H1 (cell line): ENCODE measurements around the gene VEZT. TPM values are rescaled to one million over a fixed set of nuclear protein-coding genes. Genes with fewer than 3 reads are reported as not detected.

Source experiments
- CTCF ChIA-PET: fragments of 300-600 bp; sonication (Branson Sonifier 250); formaldehyde crosslinking; loops from one replicate; lab custom pipeline; 2021; ENCODE audit not compliant: partially characterized antibody; lab: Charles Lee
- POLR2A ChIA-PET: fragments of 300-600 bp; sonication (Branson Sonifier 250); formaldehyde crosslinking; loops from one replicate; lab custom pipeline; 2021; ENCODE audit warnings: inconsistent platforms; ENCODE audit not compliant: partially characterized antibody; lab: Charles Lee
- DNase-seq, 2 experiments: peaks; one replicate each; pipeline versions ENCODE4 v3.0.0 to v3.0.0-alpha.2; 2010 to 2022; ENCODE audit warnings: low spot score in 2 of 2, low read depth in 1 of 2, mixed read lengths in 1 of 2
- FAIRE-seq: peaks from 2 replicates; lab custom pipeline; 2011; peaks lifted over from hg19 to GRCh38; lab: Jason Lieb, UNC
- H2AFZ ChIP-seq: 2 replicates; pipeline ENCODE4 v1.8.1; 2012; ENCODE audit warnings: low read length, inconsistent platforms
- H2AK5ac ChIP-seq: 2 replicates; pipeline ENCODE4 v1.6.1; 2013; ENCODE audit warnings: low read depth, low read length
- H2BK120ac ChIP-seq: replicated peaks from 2 replicates; pipeline ENCODE3; 2013; ENCODE audit warnings: low read depth, low read length, inconsistent platforms
- H2BK12ac ChIP-seq: 2 replicates; pipeline ENCODE4 v1.6.1; 2013; ENCODE audit warnings: low read depth, low read length
- H2BK15ac ChIP-seq: 2 replicates; pipeline ENCODE4 v1.6.1; 2013; ENCODE audit warnings: low read length
- H2BK20ac ChIP-seq: 2 replicates; pipeline ENCODE4 v1.6.1; 2013; ENCODE audit warnings: low read length
- H2BK5ac ChIP-seq: 2 replicates; pipeline ENCODE4 v1.6.1; 2013; ENCODE audit warnings: low read depth, low read length
- H3K14ac ChIP-seq: 2 replicates; pipeline ENCODE4 v1.6.1; 2013; ENCODE audit warnings: inconsistent platforms; ENCODE audit not compliant: insufficient read length
- H3K18ac ChIP-seq: 2 replicates; pipeline ENCODE4 v1.6.1; 2013; ENCODE audit warnings: low read length; ENCODE audit errors: extremely low read depth
- H3K23ac ChIP-seq: 2 replicates; pipeline ENCODE4 v1.6.1; 2013; ENCODE audit warnings: inconsistent platforms; ENCODE audit not compliant: insufficient read length
- H3K23me2 ChIP-seq: 2 replicates; pipeline ENCODE4 v1.6.1; 2013; ENCODE audit warnings: low read depth, low read length
- H3K27ac ChIP-seq: 2 replicates; pipeline ENCODE4 v1.6.1; 2011; ENCODE audit warnings: low read depth, low read length, inconsistent platforms
- H3K27me3 ChIP-seq, 4 experiments: replicated peaks in 1 of 4; 1 replicate in 1 of 4; 2 replicates in 3 of 4; pipeline versions ENCODE4 v1.6.1 to v1.8.1; 2011 to 2013; ENCODE audit warnings: low read length in 3 of 4, mild to moderate bottlenecking in 3 of 4, inconsistent platforms in 2 of 4, mixed read lengths in 2 of 4, moderate library complexity in 1 of 4; ENCODE audit not compliant: control insufficient read depth in 3 of 4, insufficient read depth in 3 of 4; ENCODE audit errors: extremely low read depth in 1 of 4
- H3K36me3 ChIP-seq, 4 experiments: 2 replicates each; pipeline versions ENCODE4 v1.6.1 to v1.8.1; 2011 to 2013; ENCODE audit warnings: mild to moderate bottlenecking in 4 of 4, low read length in 3 of 4, moderate library complexity in 2 of 4, control low read depth in 1 of 4, inconsistent platforms in 1 of 4; ENCODE audit not compliant: insufficient read depth in 4 of 4, control insufficient read depth in 2 of 4
- H3K4ac ChIP-seq: replicated peaks from 2 replicates; pipeline ENCODE3; 2013; ENCODE audit warnings: low read length, low read depth, mixed read lengths, inconsistent platforms; ENCODE audit not compliant: insufficient read length
- H3K4me1 ChIP-seq, 4 experiments: replicated peaks in 1 of 4; 1 replicate in 1 of 4; 2 replicates in 3 of 4; pipeline versions ENCODE4 v1.6.1 to v1.8.1; 2011 to 2013; ENCODE audit warnings: low read length in 3 of 4, inconsistent platforms in 2 of 4, mixed read lengths in 1 of 4; ENCODE audit not compliant: insufficient read depth in 4 of 4, control insufficient read depth in 3 of 4
- H3K4me2 ChIP-seq, 2 experiments: 2 replicates each; pipeline versions ENCODE4 v1.6.1 to v1.8.1; 2011 to 2013; ENCODE audit warnings: low read depth in 2 of 2, low read length in 2 of 2, control low read depth in 1 of 2, inconsistent platforms in 1 of 2, mild to moderate bottlenecking in 1 of 2; ENCODE audit not compliant: insufficient read depth in 1 of 2
- H3K4me3 ChIP-seq, 4 experiments: fragments of 200-600, 300-600 bp in 1 of 4; sonication (generic), shearing (Covaris generic), sonication (Bioruptor Twin) in 1 of 4; 2 replicates each; pipeline versions ENCODE4 v1.5.1 to v1.8.1; 2011 to 2016; ENCODE audit warnings: low read length in 4 of 4, low read depth in 3 of 4, control low read depth in 2 of 4, inconsistent platforms in 2 of 4, mild to moderate bottlenecking in 2 of 4, mixed read lengths in 1 of 4, moderate library complexity in 1 of 4; ENCODE audit not compliant: insufficient read depth in 2 of 4; ENCODE audit errors: extremely low read depth in 1 of 4
- H3K56ac ChIP-seq: replicated peaks from 2 replicates; pipeline ENCODE3; 2013; ENCODE audit warnings: low read depth, mild to moderate bottlenecking, mixed read lengths, low read length, inconsistent platforms; ENCODE audit not compliant: insufficient read length
- H3K79me1 ChIP-seq: 2 replicates; pipeline ENCODE4 v1.6.1; 2013; ENCODE audit warnings: low read depth, low read length, control low read depth
- H3K79me2 ChIP-seq, 2 experiments: 2 replicates each; pipeline versions ENCODE4 v1.6.1 to v1.8.1; 2012 to 2013; ENCODE audit warnings: low read length in 2 of 2, mild to moderate bottlenecking in 2 of 2, inconsistent platforms in 1 of 2; ENCODE audit not compliant: insufficient read depth in 2 of 2, control insufficient read depth in 1 of 2
- H3K9ac ChIP-seq, 4 experiments: replicated peaks in 1 of 4; 1 replicate in 1 of 4; 2 replicates in 3 of 4; pipeline versions ENCODE4 v1.6.1 to v1.8.1; 2011 to 2013; ENCODE audit warnings: low read depth in 3 of 4, low read length in 3 of 4, control low read depth in 2 of 4, mild to moderate bottlenecking in 2 of 4, moderate library complexity in 2 of 4, inconsistent platforms in 1 of 4; ENCODE audit errors: extremely low read depth in 1 of 4
- H3K9me3 ChIP-seq, 2 experiments: 2 replicates each; pipeline versions ENCODE4 v1.6.1 to v1.8.1; 2012 to 2013; ENCODE audit warnings: mild to moderate bottlenecking in 2 of 2, moderate library complexity in 2 of 2, control low read depth in 1 of 2, inconsistent platforms in 1 of 2, low read depth in 1 of 2, low read length in 1 of 2, mixed read lengths in 1 of 2; ENCODE audit not compliant: insufficient read depth in 2 of 2
- H4K20me1 ChIP-seq, 2 experiments: replicated peaks in 1 of 2; 2 replicates each; pipeline versions ENCODE3 to v1.8.1; 2011 to 2013; ENCODE audit warnings: inconsistent platforms in 2 of 2, low read length in 2 of 2, mild to moderate bottlenecking in 1 of 2; ENCODE audit not compliant: insufficient read depth in 2 of 2, control insufficient read depth in 1 of 2
- H4K5ac ChIP-seq: 2 replicates; pipeline ENCODE4 v1.6.1; 2013; ENCODE audit warnings: low read length, low read depth, mixed read lengths, inconsistent platforms; ENCODE audit not compliant: insufficient read length
- H4K8ac ChIP-seq: 2 replicates; pipeline ENCODE4 v1.8.0; 2013; ENCODE audit warnings: mild to moderate bottlenecking, moderate library complexity, low read length, inconsistent platforms; ENCODE audit not compliant: insufficient read depth; ENCODE audit errors: extremely low read depth
- H4K91ac ChIP-seq: replicated peaks from 2 replicates; pipeline ENCODE3; 2013; ENCODE audit warnings: low read length, mixed read lengths, inconsistent platforms; ENCODE audit not compliant: insufficient read length
- CEBPB ChIP-seq: IDR thresholded peaks from 2 replicates; pipeline ENCODE4 v1.6.1; 2012; ENCODE audit warnings: low read depth, low read length
- CREB1 ChIP-seq: IDR thresholded peaks from 2 replicates; pipeline ENCODE4 v1.6.1; 2012; ENCODE audit warnings: inconsistent platforms
- JUND ChIP-seq: IDR thresholded peaks from 2 replicates; pipeline ENCODE4 v1.6.1; 2011; ENCODE audit warnings: mild to moderate bottlenecking, improper control_type of control experiment, low read length
- MAFK ChIP-seq: IDR thresholded peaks from 2 replicates; pipeline ENCODE4 v1.6.1; 2012; ENCODE audit warnings: low read depth, mild to moderate bottlenecking, improper control_type of control experiment, low read length
- RFX5 ChIP-seq: IDR thresholded peaks from 2 replicates; pipeline ENCODE4 v1.6.1; 2011; ENCODE audit warnings: low read depth, low read length, improper control_type of control experiment, borderline replicate concordance
- SIX5 ChIP-seq: IDR thresholded peaks from 2 replicates; pipeline ENCODE4 v1.6.1; 2011; ENCODE audit warnings: mild to moderate bottlenecking, low read depth, low read length
- SP2 ChIP-seq: IDR thresholded peaks from 2 replicates; pipeline ENCODE4 v1.6.1; 2012; ENCODE audit warnings: mild to moderate bottlenecking, low read length, inconsistent platforms
- TAF7 ChIP-seq: optimal IDR thresholded peaks from 2 replicates; pipeline ENCODE3; 2011; ENCODE audit warnings: low read depth, mild to moderate bottlenecking, inconsistent platforms, low read length, moderate library complexity, borderline replicate concordance
- YY1 ChIP-seq: IDR thresholded peaks from 2 replicates; pipeline ENCODE4 v1.6.1; 2011; ENCODE audit warnings: low read depth, mild to moderate bottlenecking, low read length
- ZNF274 ChIP-seq: IDR thresholded peaks from 2 replicates; pipeline ENCODE4 v1.7.0; 2012; ENCODE audit warnings: low read length, borderline replicate concordance; ENCODE audit errors: extremely low read depth
- WGBS, 2 experiments: shearing (Covaris generic) in 1 of 2; methylation state at CpG; one replicate each; pipeline versions ENCODE4 v1.1.6 to v1.1.7; 2013 to 2015; ENCODE audit warnings: low lambda C conversion rate in 2 of 2, mixed read lengths in 2 of 2, inconsistent platforms in 1 of 2, low coverage in 1 of 2, missing lambda C conversion rate in 1 of 2; ENCODE audit not compliant: insufficient replicate concordance in 2 of 2, insufficient coverage in 1 of 2, insufficient read length in 1 of 2; ENCODE audit errors: extremely low coverage in 1 of 2, missing lambda C conversion rate in 1 of 2; 5-methylcytosine and 5-hydroxymethylcytosine counted together
- polyA plus RNA-seq, 7 experiments: library from polyadenylated mRNA; depleted of rRNA in 3 of 7; stranded (reverse) in 5 of 7; unstranded in 2 of 7; fragments of >200 nt in 5 of 7; fragments of 200-250 nt in 2 of 7; gene quantifications; 1 replicate in 5 of 7; 2 replicates in 1 of 7; 4 replicates in 1 of 7; pipeline versions ENCODE4 v1.2.1 to v1.2.3, GENCODE V29; 2011 to 2013; ENCODE audit warnings: missing spikeins in 2 of 7, mixed read lengths in 2 of 7
- total RNA-seq: library from RNA; stranded (reverse); fragmentation: NEBNext Ultra II Directional; extraction: Animal tissue kit (Norgen Biotek cat#: 25700); gene quantifications from 2 replicates; pipeline ENCODE4 v1.2.1, GENCODE V29; 2021

Gene VEZT
- total and polyA plus RNA-seq, 2 of the 8 experiments (the other 6 are each of a cell fraction or from before 2014, with no cell fraction given) = 44.0 to 56.1 TPM

DNA sequence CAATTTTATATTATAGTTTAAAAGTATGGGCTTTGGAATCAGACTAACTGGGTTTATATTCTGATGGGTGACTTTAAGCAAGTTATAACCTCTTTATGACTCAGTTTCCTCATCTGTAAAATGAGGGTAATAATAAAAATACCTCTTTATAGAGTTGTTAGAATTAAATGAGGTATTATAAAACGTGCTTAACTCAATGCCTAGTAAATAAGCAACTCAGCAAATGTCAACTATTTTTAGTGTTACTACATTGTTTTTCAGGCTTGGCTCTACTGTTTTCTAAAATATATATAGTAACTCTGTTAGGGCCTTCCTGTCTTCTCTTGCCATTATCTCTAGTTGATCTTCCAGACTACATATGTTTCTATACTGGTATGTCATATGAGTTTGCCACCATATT is 20.5 kb downstream of the VEZT start:
- CTCF ChIA-PET = no interaction called here
- Histone ChIP-seq H3K4me2 (no peak overlapping the region), H3K36me3 (peaks cover 0 to 14% (median 4%) of the 10 kb centered on the region in 4 experiments; a peak in 4 of 8 replicates), H2BK120ac (no peak overlapping the region), H3K18ac (no peak overlapping the region), H4K8ac (no peak overlapping the region), H2BK15ac (no peak overlapping the region), H3K4me1 (no peaks in the 10 kb centered on the region), H3K27me3 (no peaks in the 10 kb centered on the region), H3K79me1 (no peaks in the 10 kb centered on the region; the same call in 1 of the 2 replicates), H3K27ac (no peak overlapping the region), H3K4ac (no peak overlapping the region), H3K9ac (no peak overlapping the region), H3K56ac (no peak overlapping the region), H3K14ac (no peak overlapping the region), H3K79me2 (peaks cover 0 to 71% of the 10 kb centered on the region in 2 experiments; a peak in 3 of 4 replicates), H3K23ac (no peak overlapping the region), H4K5ac (no peak overlapping the region), H3K23me2 (no peaks in the 10 kb centered on the region), H2BK12ac (no peak overlapping the region), H2AFZ (no peak overlapping the region), H2BK20ac (no peak overlapping the region), H3K4me3 (no peak overlapping the region), H4K20me1 (peaks cover 0 to 6% of the 10 kb centered on the region in 2 experiments), H2BK5ac (no peak overlapping the region), H2AK5ac (no peak overlapping the region), H3K9me3 (peaks cover 0 to 14% of the 10 kb centered on the region in 2 experiments; a peak in 1 of 4 replicates), H4K91ac (no peak overlapping the region)
- no peak for TF ChIP-seq CEBPB
- no peak for TF ChIP-seq RFX5
- no peak for TF ChIP-seq YY1
- no peak for TF ChIP-seq TAF7
- no peak for TF ChIP-seq CREB1
- TF ChIP-seq JUND = no peak
- TF ChIP-seq SP2 = no peak
- no peak for TF ChIP-seq ZNF274
- TF ChIP-seq MAFK = no peak
- TF ChIP-seq SIX5 = no peak
- no peak for DNase-seq
- WGBS, 2 experiments = 83% methylated on average over 1 of the region's 1 CpG; no CpG with 5 or more reads in 1 of the 2 experiments
- POLR2A ChIA-PET = no interaction called here
- FAIRE-seq = no peak
